GM11168 (cell line): ENCODE data around the gene PRPF19.

ENCODE experiments used
- in situ Hi-C: fragments of 300-500 bp; cut with MboI; formaldehyde crosslinking; loops from one replicate; pipeline ENCODE4 v1.12.0; 2022; ENCODE audit warnings: low sequenced_read_pairs; ENCODE audit not compliant: unreplicated experiment

PRPF19 gene

DNA sequence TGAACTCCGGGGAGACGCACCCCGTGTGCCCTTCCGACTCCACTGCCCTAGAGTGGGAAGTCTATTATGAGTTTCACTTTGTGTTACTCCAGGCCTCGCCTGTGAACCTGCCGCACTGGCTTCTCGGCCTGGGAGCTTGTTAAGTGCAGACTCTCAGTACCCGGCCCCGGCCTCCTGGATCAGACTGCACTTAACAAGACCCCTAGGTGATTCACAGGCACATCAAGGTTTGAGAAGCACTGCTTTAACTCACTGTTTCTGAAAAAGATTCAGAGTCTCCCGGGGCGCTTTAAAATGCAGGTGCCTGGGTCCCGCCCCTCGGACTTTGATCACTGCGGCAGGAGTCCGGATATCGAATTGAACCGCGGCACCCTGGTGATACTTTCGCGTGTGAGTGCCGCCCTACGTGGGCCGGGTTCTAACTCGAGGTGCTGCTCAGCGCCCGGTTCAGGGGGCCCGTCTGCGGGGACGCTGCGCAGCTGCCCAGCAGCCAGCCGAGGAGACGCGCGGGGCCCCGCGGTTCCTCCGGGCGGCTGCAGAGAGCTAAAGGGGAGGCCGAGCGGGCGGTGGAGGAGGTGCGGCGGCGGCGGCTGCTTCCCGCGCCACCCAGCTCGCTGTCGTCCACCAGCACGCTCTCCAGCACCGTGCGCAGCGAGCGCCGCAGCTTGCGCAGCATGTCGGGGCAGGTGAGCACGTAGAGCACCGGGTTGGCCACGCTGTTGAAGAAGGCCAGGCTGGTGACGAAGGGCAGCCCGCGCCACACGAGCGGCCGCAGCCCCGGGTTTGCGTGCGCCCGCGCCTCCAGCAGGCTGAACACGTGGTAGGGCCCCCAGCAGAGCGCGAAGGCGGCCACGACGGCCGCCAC, 54.0 kb downstream of the PRPF19 start:
- in situ Hi-C loops: no loop called here

DNA sequence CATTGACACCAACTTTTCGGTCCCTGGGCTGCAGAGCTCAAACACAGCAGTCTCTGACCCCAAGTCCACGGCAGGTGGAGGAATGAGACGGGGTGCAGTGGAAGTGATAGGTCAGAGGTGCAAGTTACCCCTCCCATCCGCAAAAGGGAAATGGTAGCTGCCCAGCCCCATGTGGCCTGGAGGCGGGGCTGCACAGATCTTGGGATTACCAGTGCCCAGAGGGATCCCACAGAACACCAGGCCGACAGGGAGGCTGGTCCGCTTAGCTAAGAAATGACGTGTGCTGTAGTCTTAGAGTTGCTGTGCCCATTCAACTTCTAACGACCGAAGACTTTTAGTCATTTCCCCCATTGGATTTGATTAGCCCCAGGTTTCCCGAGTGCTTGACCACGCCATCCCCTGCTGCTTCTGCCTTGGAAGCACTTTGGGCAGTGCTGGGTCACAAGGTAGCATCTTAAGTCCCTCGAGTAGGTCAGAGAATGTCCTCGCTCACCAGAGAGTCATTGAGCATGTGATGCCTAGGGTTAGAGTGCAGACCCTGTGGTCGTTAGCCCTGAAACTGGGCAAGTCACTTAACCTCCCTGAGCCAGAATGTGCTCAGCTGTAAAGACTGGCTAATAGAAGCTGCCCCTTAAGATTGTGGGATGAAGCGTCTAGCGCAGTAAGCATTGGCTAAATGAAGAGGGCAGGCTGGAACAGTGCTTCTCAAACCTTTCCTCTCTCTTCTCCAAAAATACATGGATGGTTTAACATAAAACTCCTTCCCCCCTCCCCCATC, 54.9 kb downstream of the PRPF19 start:
- in situ Hi-C loops: no loop called here

DNA sequence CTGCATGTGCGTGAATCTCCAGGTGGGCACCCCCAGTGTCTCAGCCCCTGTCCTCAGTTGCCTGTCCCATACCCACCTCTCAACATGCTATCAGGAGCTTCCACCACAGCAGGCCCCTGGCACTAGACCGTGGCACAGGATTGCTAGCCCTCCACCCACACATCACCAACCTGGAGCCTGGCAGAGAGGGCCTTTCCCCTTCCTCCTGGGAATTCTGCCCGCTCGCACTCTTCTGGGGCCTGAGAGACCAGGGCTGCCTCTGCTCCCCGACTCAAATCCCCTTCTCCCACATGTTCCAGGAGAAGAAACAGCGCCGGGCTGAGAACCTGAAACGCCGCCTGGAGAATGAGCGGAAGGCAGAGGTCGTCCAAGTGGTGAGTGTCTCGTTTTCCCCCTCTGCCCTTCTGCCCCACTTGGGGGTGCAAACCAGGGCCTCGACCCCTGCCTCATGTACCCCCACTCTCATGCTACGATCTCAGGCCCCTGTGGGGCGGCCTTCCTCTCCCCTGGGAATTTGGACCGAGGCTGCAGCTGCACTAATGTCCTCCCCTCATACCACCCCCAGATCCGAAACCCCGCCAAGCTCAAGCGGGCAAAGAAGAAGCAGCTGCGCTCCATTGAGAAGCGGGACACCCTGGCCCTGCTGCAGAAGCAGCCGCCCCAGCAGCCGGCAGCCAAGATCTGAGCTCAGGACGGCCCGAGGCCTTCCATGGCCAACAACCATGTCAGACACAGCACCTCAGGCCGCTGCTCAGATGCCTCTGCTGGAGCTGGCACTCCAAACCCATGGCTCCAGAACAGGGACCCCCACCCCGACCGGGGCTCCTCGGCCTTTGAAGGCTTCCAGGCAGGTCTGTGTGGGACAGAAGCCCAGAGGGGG, 56.5 kb downstream of the PRPF19 start:
- in situ Hi-C loops: no loop called here

DNA sequence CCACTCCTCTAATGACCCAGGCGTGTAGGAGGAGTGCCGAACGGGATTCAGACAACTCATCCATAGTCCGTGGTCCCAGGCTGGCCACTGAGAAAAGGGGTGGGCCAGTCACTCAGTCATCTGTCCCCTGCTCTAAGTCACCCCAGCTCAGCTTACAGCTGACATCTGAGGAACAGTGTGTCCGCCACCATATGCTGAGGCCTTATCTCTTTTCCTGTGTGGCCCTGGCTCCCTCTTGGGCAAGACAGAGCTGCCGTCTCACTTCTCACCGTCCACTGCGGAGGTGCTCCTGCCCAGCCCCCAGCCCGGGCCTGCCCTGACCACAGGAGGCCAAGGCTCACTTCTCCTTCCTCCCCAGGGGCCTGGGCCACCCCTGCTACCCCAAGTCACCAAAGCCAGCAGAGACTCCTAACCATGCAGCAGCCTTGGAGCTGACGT, 57.7 kb downstream of the PRPF19 start:
- in situ Hi-C loops: no loop called here

DNA sequence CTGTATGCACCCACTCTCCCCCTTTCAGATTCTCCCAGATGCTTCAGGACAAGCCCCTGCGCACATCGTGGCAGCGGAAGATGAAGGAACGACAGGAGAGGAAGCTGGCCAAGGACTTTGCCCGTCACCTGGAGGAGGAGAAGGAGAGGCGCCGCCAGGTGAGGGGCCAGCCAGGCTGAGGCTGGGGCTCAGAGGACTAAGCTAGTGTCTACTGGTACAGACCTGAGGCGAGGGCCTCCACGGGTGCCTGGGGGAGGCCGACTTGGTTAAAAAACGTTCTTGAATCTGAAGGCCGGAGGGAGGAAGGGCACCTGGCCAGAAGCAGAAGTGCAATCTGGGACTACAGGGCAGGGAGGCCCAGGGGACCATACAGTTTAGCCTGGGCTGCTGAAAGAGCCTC, 58.5 kb downstream of the PRPF19 start:
- in situ Hi-C loops: no loop called here

DNA sequence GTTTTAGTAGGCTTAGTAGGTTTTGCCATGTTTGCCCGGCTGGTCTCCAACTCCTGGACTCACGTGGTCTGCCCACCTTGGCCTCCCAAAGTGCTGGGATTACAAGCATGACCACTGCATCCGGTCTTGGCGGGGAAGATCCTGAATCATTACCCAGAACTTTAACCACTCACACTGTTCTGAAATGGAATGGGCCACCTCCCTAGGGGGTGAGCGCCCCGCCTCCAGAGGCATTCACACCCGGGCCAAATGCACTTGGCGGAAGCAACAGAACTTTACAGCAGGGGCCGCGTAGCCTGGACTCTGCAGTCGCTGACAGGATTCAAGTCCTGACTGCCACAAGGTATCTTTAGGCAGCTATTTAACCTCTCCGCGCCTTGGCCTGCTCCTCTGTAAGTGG, 59.1 kb downstream of the PRPF19 start:
- in situ Hi-C loops: no loop called here

DNA sequence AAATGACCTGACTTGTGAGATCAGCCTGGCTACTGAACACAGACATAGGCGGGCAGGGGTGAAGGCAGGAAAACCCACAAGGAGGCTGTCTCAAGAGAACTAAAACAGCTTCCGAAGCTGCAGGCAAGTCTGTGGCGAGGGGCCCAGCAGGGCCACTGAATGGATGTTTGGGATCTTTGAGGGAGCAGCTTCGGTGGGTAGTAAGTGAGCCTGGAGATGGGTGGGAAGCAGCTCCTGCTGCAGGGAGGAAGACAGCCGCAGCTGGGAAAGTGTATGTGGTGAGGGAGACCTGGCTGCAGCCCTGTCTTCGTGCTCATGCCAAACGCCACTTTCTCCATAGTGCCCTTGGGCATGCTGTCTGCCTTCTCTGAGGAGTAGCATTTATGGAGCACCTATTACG, 61.0 kb downstream of the PRPF19 start:
- in situ Hi-C loops: no loop called here

DNA sequence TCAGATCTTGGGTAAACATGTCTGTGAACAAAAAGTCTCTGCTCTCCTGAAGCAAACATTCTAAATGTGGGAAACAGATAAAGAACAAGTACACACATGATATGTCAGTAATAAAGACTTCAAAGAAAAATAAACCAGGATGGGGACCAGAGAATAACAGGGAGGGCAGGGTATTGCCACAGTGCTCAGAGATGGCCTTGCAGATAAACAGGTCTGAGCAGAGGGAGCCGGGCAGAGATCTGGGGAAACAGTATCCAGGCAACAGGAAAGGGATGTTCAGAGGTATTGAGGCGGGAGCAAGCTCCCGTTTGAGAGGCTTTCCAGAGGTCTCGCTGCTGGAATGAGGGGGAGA, 61.5 kb downstream of the PRPF19 start:
- in situ Hi-C loops: no loop called here

DNA sequence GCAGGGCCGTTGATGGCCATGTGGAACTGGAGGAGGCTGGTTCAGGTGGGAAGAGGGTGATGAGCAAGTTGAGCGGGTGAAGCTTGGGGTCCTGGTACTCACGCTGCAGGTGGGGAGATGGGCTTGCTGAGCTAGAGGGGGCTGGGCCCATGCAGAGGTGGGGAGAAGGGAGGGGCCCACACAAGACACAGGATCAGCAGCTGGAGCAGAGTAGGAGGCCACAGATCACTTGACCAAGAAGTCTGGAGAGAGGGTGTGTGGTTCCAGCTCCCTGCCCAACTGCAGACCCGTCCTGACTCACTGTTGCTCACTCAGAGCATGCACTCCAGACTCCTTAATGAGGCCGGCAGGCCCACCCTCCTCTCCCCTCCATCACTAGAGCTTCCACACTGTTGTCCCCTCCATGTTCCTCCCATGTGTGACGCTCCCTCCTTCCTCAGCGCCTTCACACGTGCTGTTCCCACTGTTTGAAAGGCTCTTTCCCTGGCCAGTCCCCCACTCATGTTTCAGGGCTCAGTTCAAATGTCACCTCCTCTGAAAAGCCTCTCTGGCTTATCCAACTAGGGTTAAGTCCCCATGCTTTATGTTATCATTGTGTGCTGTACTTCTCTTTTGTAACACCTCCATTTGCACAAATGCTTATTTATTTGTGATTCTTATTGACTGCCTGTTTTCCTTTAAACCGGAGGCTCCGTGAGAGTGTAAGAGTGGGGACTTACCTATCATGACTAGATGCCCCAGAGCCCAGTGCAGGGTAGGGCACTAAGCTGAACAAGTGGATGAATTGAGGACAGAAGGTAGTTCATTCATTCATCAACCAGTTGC, 62.1 kb downstream of the PRPF19 start:
- in situ Hi-C loops: no loop called here

DNA sequence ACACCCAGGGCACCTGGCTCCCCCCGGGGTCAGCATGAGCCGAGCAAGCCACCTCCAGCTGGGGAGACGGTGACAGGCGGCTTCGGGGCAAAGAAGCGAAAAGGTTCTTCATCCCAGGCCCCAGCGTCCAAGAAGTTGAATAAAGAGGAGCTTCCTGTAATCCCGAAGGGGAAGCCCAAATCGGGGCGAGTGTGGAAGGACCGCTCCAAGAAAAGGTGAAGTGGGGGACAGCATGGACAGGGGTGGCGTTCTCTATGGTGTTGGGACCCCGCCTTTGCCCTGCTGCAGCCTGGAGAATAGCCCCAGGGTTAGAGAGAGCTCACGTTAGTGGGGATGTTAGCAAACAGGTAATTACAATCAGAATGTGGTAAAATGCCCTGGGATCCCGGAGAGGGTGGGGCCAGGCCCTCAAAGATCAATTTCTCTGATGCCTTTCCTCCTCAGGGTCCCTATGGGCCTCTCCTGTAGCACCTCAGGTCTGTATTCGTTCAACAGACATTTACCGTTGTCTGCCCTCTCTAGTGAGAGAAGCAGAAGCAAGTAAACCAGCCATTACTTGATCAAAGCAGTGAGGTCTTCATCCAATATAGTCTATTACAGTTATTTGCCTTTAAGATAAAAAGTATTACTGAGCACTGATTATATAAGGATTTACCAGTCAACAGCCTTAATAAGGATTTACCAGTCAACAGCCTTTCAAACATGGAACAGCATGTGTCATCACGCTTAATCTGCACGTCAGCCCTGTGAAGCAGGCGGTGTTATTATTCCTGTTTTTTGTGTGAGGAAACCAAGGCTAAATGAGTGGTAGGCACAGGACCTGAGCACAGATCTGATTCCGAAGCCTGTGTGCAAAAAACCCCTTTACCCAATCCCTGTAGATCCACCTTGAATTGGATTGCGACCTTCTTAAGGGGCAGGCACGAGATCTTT, 63.5 kb downstream of the PRPF19 start:
- in situ Hi-C loops: no loop called here

DNA sequence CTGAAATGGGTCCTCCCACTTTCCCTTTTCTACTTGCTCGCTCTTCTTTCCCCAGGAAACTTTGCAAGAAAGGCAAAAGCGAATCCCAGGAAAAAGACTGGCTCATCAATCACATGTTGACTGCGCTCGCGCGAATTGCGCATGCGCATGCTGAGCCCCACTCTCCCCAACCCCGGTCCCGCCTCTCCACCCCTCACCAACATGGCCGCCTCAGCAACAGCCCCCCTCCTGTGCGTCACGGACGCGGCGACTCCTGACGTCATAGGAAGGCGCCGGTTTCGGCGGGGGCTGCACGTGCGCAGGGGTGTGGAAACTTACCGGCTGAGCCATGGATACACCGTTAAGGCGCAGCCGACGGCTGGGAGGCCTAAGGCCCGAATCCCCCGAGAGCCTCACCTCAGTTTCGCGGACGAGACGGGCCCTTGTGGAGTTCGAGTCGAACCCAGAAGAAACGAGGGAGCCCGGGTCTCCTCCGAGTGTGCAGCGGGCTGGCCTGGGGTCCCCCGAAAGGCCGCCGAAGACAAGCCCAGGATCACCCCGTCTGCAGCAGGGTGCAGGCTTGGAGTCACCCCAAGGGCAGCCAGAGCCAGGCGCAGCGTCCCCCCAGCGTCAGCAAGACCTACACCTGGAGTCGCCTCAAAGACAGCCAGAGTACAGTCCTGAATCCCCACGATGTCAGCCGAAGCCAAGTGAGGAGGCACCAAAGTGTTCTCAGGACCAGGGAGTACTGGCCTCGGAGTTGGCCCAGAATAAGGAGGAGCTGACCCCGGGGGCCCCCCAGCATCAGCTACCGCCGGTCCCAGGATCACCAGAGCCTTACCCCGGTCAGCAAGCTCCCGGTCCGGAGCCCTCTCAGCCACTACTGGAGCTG, 64.4 kb downstream of the PRPF19 start, which contains the start of gene CCDC86:
Gene CCDC86, plus strand, starts transcription at position 317 of the 871 bp plus-strand sequence. Its CDS starts 12 bp downstream, at position 329.
- in situ Hi-C loops: no loop called here
